CD4-positive, alpha-beta memory T cell (primary cell): Measurements from ENCODE around the gene RHOF. TPM values are rescaled to one million over a fixed set of nuclear protein-coding genes. Genes with fewer than 3 reads are reported as not detected.

ENCODE experiments used
- CTCF ChIA-PET: fragments of 350-600 bp; sonication (Branson Sonifier 250); formaldehyde crosslinking; loops from one replicate; lab custom pipeline; 2021; ENCODE audit warnings: inconsistent platforms; ENCODE audit not compliant: partially characterized antibody; lab: Charles Lee
- POLR2A ChIA-PET: fragments of 350-600 bp; sonication (Branson Sonifier 250); formaldehyde crosslinking; loops from one replicate; lab custom pipeline; 2021; ENCODE audit not compliant: partially characterized antibody; lab: Charles Lee
- DNase-seq, 5 donors: peaks; one replicate each; pipeline versions ENCODE4 v3.0.0 to v3.0.0-alpha.2; 2020 to 2022; ENCODE audit warnings: mixed read lengths in 1 of 5
- H3K27ac ChIP-seq: one replicate; pipeline ENCODE4 v1.7.0; 2013; ENCODE audit warnings: low read depth, low read length
- H3K27me3 ChIP-seq: 2 replicates; pipeline ENCODE4 v1.7.0; 2013; ENCODE audit warnings: mild to moderate bottlenecking, low read length, moderate library complexity; ENCODE audit not compliant: insufficient read depth
- H3K36me3 ChIP-seq: 2 replicates; pipeline ENCODE4 v1.7.0; 2013; ENCODE audit warnings: mild to moderate bottlenecking, low read length, moderate library complexity; ENCODE audit not compliant: insufficient read depth
- H3K4me1 ChIP-seq: 2 replicates; pipeline ENCODE4 v1.7.0; 2013; ENCODE audit warnings: mild to moderate bottlenecking, low read length, moderate library complexity; ENCODE audit not compliant: insufficient read depth
- H3K4me3 ChIP-seq, 2 donors: one replicate each; pipeline ENCODE4 v1.7.0; 2013; ENCODE audit warnings: low read length in 2 of 2, mild to moderate bottlenecking in 1 of 2
- H3K9me3 ChIP-seq, 2 donors: one replicate each; pipeline ENCODE4 v1.7.0; 2013; ENCODE audit warnings: low read length in 2 of 2, control low read depth in 1 of 2; ENCODE audit not compliant: control insufficient read depth in 1 of 2
- H3K27ac Mint-ChIP-seq, 7 donors: one replicate each; pipeline ENCODE4 v1.8.0; 2020 to 2021; ENCODE audit warnings: mixed read lengths in 7 of 7, mild to moderate bottlenecking in 6 of 7, inconsistent platforms in 3 of 7, moderate library complexity in 3 of 7
- H3K27me3 Mint-ChIP-seq, 2 donors: one replicate each; pipeline ENCODE4 v1.8.0; 2020 to 2021; ENCODE audit warnings: mixed read lengths in 2 of 2
- H3K36me3 Mint-ChIP-seq, 2 donors: one replicate each; pipeline ENCODE4 v1.8.0; 2020 to 2021; ENCODE audit warnings: mixed read lengths in 2 of 2, inconsistent platforms in 1 of 2, mild to moderate bottlenecking in 1 of 2
- H3K4me1 Mint-ChIP-seq, 4 donors: one replicate each; pipeline ENCODE4 v1.8.0; 2020 to 2021; ENCODE audit warnings: mixed read lengths in 4 of 4, mild to moderate bottlenecking in 1 of 4
- H3K4me3 Mint-ChIP-seq, 8 donors: one replicate each; pipeline ENCODE4 v1.8.0; 2020 to 2021; ENCODE audit warnings: mixed read lengths in 8 of 8, mild to moderate bottlenecking in 7 of 8, moderate library complexity in 6 of 8, inconsistent platforms in 3 of 8
- H3K9me3 Mint-ChIP-seq, 8 donors: one replicate each; pipeline ENCODE4 v1.8.0; 2020 to 2021; ENCODE audit warnings: mixed read lengths in 8 of 8, mild to moderate bottlenecking in 5 of 8, inconsistent platforms in 3 of 8, moderate library complexity in 1 of 8
- intact Hi-C: fragments of 100-400 bp; cut with micrococcal nuclease; formaldehyde crosslinking; loops from one replicate; pipeline ENCODE4 v1.15.1; 2023
- polyA plus RNA-seq, 2 donors: library from polyadenylated mRNA; unstranded; fragments of 300-500 nt; fragmentation: Illumina TruSeq; gene quantifications; one replicate each; pipeline ENCODE4 v1.2.3, GENCODE V29; 2021
- total RNA-seq, 2 experiments: library from RNA; stranded (reverse); gene quantifications; one replicate each; pipeline ENCODE4 v1.2.3, GENCODE V29; 2021

The RHOF gene
- total and polyA plus RNA-seq, 4 experiments from 2014 or later: 72.6 to 138 (median 121) TPM

DNA sequence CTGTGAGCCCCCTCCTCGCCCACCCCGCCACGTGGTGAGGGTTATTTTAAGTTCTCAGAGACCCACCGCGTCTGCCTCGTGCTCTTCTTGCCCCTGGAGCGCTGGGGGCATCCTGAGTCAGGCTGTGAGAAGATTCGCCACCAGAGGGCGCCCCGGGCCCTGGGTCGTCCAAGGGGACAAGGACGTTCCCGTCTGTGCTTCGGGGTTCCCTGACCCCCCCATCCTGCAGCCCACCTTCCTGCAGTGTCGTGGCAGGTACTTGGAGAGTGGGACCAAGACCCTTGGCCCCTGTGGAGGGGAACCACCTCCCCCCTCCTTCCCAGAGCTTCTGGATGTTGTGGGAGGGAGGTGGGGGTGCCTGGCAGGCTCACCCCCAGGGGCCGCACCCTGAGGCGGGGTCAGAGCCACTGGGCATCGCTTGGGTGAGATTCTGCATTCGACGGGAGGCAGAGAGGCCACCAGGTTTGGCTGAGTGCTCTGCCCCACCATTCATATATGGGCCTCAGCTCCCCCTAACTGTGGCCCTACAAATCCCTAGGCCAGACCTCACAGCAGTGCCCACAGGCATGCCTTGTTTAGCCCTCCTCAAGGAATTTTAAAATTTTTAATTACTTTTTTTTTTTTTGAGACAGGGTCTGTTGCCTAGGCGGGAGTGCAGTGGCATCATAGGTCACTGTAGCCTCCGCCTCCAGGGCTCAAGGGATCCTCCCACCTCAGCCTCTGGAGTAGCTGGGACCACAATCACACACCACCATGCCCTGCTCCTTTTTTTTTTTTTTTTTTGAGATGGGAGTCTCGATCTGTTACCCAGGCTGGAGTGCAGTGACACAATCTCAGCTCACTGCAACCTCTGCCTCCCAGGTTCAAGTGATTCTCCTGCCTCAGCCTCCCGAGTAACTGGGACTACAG lies 17.0 kb downstream of the RHOF start:
- intact Hi-C loops: loop anchor here (1.0 kb wide), 2 partner anchors 18 to 36 kb away; no protein-coding TSS in a partner anchor
- Mint-ChIP-seq H3K36me3 (peaks cover 13 to 27% of the 10 kb centered on the region in 2 donors), H3K27ac (peak overlapping the region; percentile 41 to 84 (median 80)), H3K27me3 (no peaks in the 10 kb centered on the region), H3K4me1 (peaks cover 5 to 33% (median 18%) of the 10 kb centered on the region in 4 donors), H3K9me3 (no peaks in the 10 kb centered on the region), H3K4me3 (peak overlapping the region in 2 of 8 donors; percentile 9 to 54)
- Histone ChIP-seq H3K9me3 (no peaks in the 10 kb centered on the region), H3K36me3 (peaks cover 26% of the 10 kb centered on the region), H3K27me3 (no peaks in the 10 kb centered on the region), H3K4me1 (peaks cover 32% of the 10 kb centered on the region), H3K27ac (peak overlapping the region; percentile 39), H3K4me3 (no peak overlapping the region)
- CTCF ChIA-PET: interaction anchor here (0.5 to 17.7 kb wide), 7 partner anchors 9 to 436 kb away, joined by 3 to 559 read pairs (median 8); partner anchors contain the start of genes RHOF and TMEM120B
- DNase-seq: peak; percentile 79 to 85 (median 83)
- POLR2A ChIA-PET: interaction anchor here (0.6 to 37.3 kb wide), 7 partner anchors 8 to 458 kb away, joined by 3 to 2727 read pairs (median 3); partner anchors contain the start of genes PSMD9, RHOF, SETD1B and TMEM120B

- intact Hi-C loops: no loop called here
- peaks cover 23% of the 10 kb centered on the region for H3K4me1 ChIP-seq
- H3K36me3 Mint-ChIP-seq: peaks cover 13 to 22% of the 10 kb centered on the region in 2 donors
- ChIA-PET CTCF (interaction anchor here (0.6 to 17.7 kb wide), 6 partner anchors 18 to 223 kb away, joined by 3 to 559 read pairs (median 20); partner anchors contain the start of gene RHOF), POLR2A (interaction anchor here (37.3 kb wide), 1 partner anchor 33 kb away, joined by 2727 read pairs; the partner anchor contains the start of genes RHOF and SETD1B)
- H3K9me3 Mint-ChIP-seq: no peaks in the 10 kb centered on the region
- H3K36me3 ChIP-seq: peaks cover 20% of the 10 kb centered on the region
- H3K4me3 ChIP-seq: no peak overlapping the region
- no peaks in the 10 kb centered on the region for H3K9me3 ChIP-seq
- H3K4me1 Mint-ChIP-seq: peaks cover 5 to 30% (median 16%) of the 10 kb centered on the region in 4 donors
- H3K27ac Mint-ChIP-seq: no peak overlapping the region
- H3K27ac ChIP-seq: no peak overlapping the region
- H3K4me3 Mint-ChIP-seq: no peak overlapping the region
- H3K27me3 ChIP-seq: no peaks in the 10 kb centered on the region
- H3K27me3 Mint-ChIP-seq: no peaks in the 10 kb centered on the region
- no peak for DNase-seq
Observed at GRCh38 chr12:121775501-121775900, 18.0 kb downstream of the RHOF start.

DNA sequence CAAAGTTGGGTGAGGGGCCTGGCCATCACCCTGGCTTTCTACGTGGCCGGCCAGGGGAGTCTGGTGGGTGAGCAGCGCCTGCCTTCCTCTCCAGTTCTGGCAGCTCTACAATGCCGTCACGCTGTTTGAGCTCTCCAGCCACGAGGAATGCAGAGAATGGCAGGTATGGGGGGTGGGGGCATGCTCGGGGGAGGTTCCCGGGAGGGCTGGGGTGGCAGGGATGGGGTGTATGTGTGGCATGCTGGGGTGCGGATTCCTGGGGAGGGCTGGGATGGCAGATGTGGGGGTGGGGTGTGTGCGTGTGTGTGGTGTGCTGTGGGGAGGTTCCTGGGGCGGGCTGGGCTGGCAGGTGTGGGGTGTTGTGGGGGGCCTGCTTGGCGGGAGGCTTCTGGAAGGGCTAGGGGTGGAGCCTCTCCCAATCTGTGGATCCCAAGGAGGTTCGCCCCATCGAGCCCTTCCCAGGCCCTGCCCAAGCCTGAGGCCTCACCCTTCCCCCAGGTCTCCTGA lies 18.5 kb downstream of the RHOF start:
- Histone ChIP-seq H3K9me3 (no peaks in the 10 kb centered on the region), H3K4me3 (no peak overlapping the region), H3K4me1 (peaks cover 23% of the 10 kb centered on the region), H3K36me3 (peaks cover 16% of the 10 kb centered on the region), H3K27ac (no peak overlapping the region), H3K27me3 (no peaks in the 10 kb centered on the region)
- DNase-seq: no peak
- POLR2A ChIA-PET: interaction anchor here (37.3 kb wide), 1 partner anchor 33 kb away, joined by 2727 read pairs; the partner anchor contains the start of genes RHOF and SETD1B
- Mint-ChIP-seq H3K27me3 (no peaks in the 10 kb centered on the region), H3K27ac (peak overlapping the region in 1 of 7 donors; percentile 30), H3K4me3 (no peak overlapping the region), H3K36me3 (peaks cover 9 to 18% of the 10 kb centered on the region in 2 donors), H3K4me1 (peaks cover 5 to 25% (median 14%) of the 10 kb centered on the region in 4 donors), H3K9me3 (no peaks in the 10 kb centered on the region)
- CTCF ChIA-PET: interaction anchor here (0.6 to 17.7 kb wide), 8 partner anchors 18 to 222 kb away, joined by 3 to 559 read pairs (median 6); partner anchors contain the start of gene RHOF
- intact Hi-C loops: no loop called here

GRCh38 chr12:121773011-121773777 lies 20.3 kb downstream of the RHOF start:
- Histone ChIP-seq H3K27ac (no peak overlapping the region), H3K4me3 (no peak overlapping the region), H3K9me3 (no peaks in the 10 kb centered on the region), H3K4me1 (peaks cover 23% of the 10 kb centered on the region), H3K36me3 (no peaks in the 10 kb centered on the region), H3K27me3 (no peaks in the 10 kb centered on the region)
- CTCF ChIA-PET: interaction anchor here (0.7 to 17.7 kb wide), 17 partner anchors 9 to 274 kb away, joined by 3 to 559 read pairs (median 7); partner anchors contain the start of genes RHOF and TMEM120B
- H3K36me3 Mint-ChIP-seq: peaks cover 0 to 4% of the 10 kb centered on the region in 2 donors
- H3K9me3 Mint-ChIP-seq: no peaks in the 10 kb centered on the region
- intact Hi-C loops: loop anchor here (1.0 to 2.0 kb wide), 4 partner anchors 68 to 273 kb away; partner anchors contain the start of gene PSMD9
- POLR2A ChIA-PET: interaction anchor here (1.1 to 37.3 kb wide), 2 partner anchors 10 to 35 kb away, joined by 4 to 2727 read pairs; partner anchors contain the start of genes RHOF and SETD1B
- H3K4me3 Mint-ChIP-seq: no peak overlapping the region
- DNase-seq: peak; percentile 76 to 82 (median 78)
- H3K4me1 Mint-ChIP-seq: peaks cover 5 to 14% (median 11%) of the 10 kb centered on the region in 4 donors
- H3K27me3 Mint-ChIP-seq: no peaks in the 10 kb centered on the region
- H3K27ac Mint-ChIP-seq: peak overlapping the region; percentile 68 to 87 (median 78)

DNA sequence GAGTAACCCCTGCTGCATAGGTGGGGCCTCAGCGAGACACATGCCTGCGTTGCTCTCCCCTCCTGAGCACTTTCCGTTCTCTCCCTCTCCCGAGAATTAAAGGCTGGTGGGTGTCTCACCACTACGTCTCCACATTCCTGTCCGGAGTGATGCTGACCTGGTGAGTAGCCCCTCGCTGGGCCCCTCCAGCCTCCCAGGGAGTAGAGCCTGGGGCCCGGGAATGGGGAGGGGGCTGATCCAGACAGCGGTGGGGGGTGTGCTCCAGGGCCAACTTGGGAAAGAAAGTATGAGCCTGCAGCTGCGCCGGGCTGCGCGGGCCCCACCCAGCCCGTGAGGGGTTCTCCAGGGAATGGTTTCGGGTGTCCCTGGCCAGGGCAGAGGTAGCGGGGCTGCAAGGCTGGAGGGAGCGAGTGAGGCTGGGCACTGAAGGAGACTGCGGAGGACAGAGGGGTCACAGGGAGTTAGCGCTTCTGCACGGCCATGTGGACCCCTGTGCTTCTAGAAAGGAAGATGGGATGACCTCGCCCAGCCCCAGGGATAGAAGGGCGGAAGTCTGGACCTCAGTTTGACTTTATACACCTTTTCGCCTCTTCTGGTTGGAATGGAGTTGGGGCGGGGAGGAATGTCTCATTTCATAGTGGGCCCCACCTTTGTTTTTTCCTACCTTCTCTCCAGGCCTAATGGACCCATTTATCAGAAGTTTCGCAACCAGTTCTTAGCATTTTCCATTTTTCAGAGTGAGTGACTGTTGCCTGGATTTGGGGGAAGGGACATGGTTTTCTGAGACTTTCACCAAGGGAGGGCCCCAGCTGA lies 22.5 kb downstream of the RHOF start:
- Mint-ChIP-seq H3K9me3 (no peaks in the 10 kb centered on the region), H3K4me3 (no peak overlapping the region), H3K27me3 (no peaks in the 10 kb centered on the region), H3K27ac (no peak overlapping the region), H3K4me1 (peaks cover 2 to 10% (median 6%) of the 10 kb centered on the region in 4 donors), H3K36me3 (no peaks in the 10 kb centered on the region)
- intact Hi-C loops: no loop called here
- no peaks in the 10 kb centered on the region for H3K27me3 ChIP-seq
- peaks cover 15% of the 10 kb centered on the region for H3K4me1 ChIP-seq
- H3K9me3 ChIP-seq: no peaks in the 10 kb centered on the region
- no peak overlapping the region for H3K27ac ChIP-seq
- no peak overlapping the region for H3K4me3 ChIP-seq
- ChIA-PET CTCF (interaction anchor here (7.4 to 17.7 kb wide), 2 partner anchors 22 to 74 kb away, joined by 120 to 559 read pairs; partner anchors contain the start of gene RHOF), POLR2A (no interaction called here)
- H3K36me3 ChIP-seq: no peaks in the 10 kb centered on the region
- DNase-seq: no peak

DNA sequence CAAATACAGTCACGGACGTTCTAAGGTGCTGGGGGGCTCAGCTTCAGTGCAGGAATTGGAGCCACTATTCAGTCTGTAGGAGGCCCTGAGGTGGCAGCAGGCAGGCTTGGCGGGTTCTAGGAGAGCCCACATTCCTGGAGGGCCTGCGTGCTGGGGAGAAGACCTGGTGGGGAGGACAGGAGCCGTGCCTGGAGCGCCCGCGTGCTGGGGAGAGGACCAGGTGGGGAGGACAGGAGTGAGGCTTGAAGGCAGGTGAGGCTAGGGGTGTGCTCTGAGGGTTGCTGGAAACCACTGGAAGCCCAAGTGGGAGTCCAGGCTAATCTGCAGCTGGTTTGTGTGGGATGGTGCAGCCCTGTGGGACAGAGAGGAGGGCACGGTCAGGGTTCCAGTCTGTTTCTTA lies 23.1 kb downstream of the RHOF start:
- Mint-ChIP-seq H3K27me3 (no peaks in the 10 kb centered on the region), H3K4me3 (peak overlapping the region in 1 of 8 donors; percentile 48), H3K27ac (peak overlapping the region in 1 of 7 donors; percentile 29), H3K9me3 (no peaks in the 10 kb centered on the region), H3K36me3 (no peaks in the 10 kb centered on the region), H3K4me1 (peaks cover 2 to 9% (median 6%) of the 10 kb centered on the region in 4 donors)
- no peaks in the 10 kb centered on the region for H3K9me3 ChIP-seq
- H3K27me3 ChIP-seq: no peaks in the 10 kb centered on the region
- no peak for DNase-seq
- ChIA-PET CTCF (interaction anchor here (1.1 kb wide), 1 partner anchor 42 kb away, joined by 3 read pairs; no protein-coding TSS in a partner anchor), POLR2A (no interaction called here)
- H3K27ac ChIP-seq: no peak overlapping the region
- intact Hi-C loops: no loop called here
- H3K36me3 ChIP-seq: no peaks in the 10 kb centered on the region
- no peak overlapping the region for H3K4me3 ChIP-seq
- peaks cover 9% of the 10 kb centered on the region for H3K4me1 ChIP-seq
